HepG2 (cell line): ENCODE measurements around the gene FOXR1. TPM values are rescaled to one million over a fixed set of nuclear protein-coding genes. Genes with fewer than 3 reads are reported as not detected.
A peak's percentile ranks its signal among the peaks of the same experiment; 100 is the strongest.

Source experiments
- EP300 ChIP-seq, 3 experiments: sonication (generic) in 1 of 3; formaldehyde crosslinking in 1 of 3; IDR thresholded peaks; 2 replicates each; pipeline versions ENCODE4 v1.5.1 to v1.6.1; 2011 to 2020; ENCODE audit warnings: low read depth in 2 of 3, low read length in 2 of 3, borderline replicate concordance in 1 of 3, improper control_type of control experiment in 1 of 3, mild to moderate bottlenecking in 1 of 3, missing genetic modification reagents in 1 of 3, moderate library complexity in 1 of 3
- MXD4 ChIP-seq: IDR thresholded peaks from 2 replicates; pipeline ENCODE4 v1.6.1; 2016; ENCODE audit warnings: mild to moderate bottlenecking, missing biosample characterization, missing genetic modification reagents
- SIX1 ChIP-seq: sonication (generic); formaldehyde crosslinking; IDR thresholded peaks from 2 replicates; pipeline ENCODE4 v1.4.0; 2020; ENCODE audit warnings: missing genetic modification reagents, borderline replicate concordance
- SNAPC4 ChIP-seq: sonication (generic); formaldehyde crosslinking; IDR thresholded peaks from 2 replicates; pipeline ENCODE4 v1.4.0; 2020; ENCODE audit warnings: mild to moderate bottlenecking, missing genetic modification reagents
- STAT6 ChIP-seq: sonication (generic); formaldehyde crosslinking; IDR thresholded peaks from 2 replicates; pipeline ENCODE4 v1.4.0; 2020; ENCODE audit warnings: missing genetic modification reagents, mild to moderate bottlenecking, borderline replicate concordance
- TGIF2 ChIP-seq: IDR thresholded peaks from 2 replicates; pipeline ENCODE4 v1.6.1; 2016; ENCODE audit warnings: control low read depth, missing compliant biosample characterization
- ZBTB3 ChIP-seq: sonication (generic); formaldehyde crosslinking; IDR thresholded peaks from 2 replicates; pipeline ENCODE4 v1.4.0; 2020; ENCODE audit warnings: low read depth, mild to moderate bottlenecking, moderate library complexity, missing genetic modification reagents, borderline replicate concordance
- ZNF18 ChIP-seq: sonication (generic); formaldehyde crosslinking; IDR thresholded peaks from 2 replicates; pipeline ENCODE4 v1.8.0; 2022; ENCODE audit warnings: mild to moderate bottlenecking, missing genetic modification reagents; ENCODE audit not compliant: insufficient replicate concordance
- ZNF253 ChIP-seq: sonication (generic); formaldehyde crosslinking; IDR thresholded peaks from 2 replicates; pipeline ENCODE4 v1.8.0; 2022; ENCODE audit warnings: mild to moderate bottlenecking, missing genetic modification reagents, borderline replicate concordance
- ZNF382 ChIP-seq: sonication (generic); formaldehyde crosslinking; IDR thresholded peaks from 2 replicates; pipeline ENCODE4 v1.5.0; 2020; ENCODE audit warnings: missing genetic modification reagents, mild to moderate bottlenecking, borderline replicate concordance
- ZNF383 ChIP-seq: sonication (generic); formaldehyde crosslinking; IDR thresholded peaks from 2 replicates; pipeline ENCODE4 v1.4.0; 2020; ENCODE audit warnings: missing genetic modification reagents, mild to moderate bottlenecking, borderline replicate concordance
- ZNF468 ChIP-seq: sonication (generic); formaldehyde crosslinking; IDR thresholded peaks from 2 replicates; pipeline ENCODE4 v1.8.0; 2022; ENCODE audit warnings: mild to moderate bottlenecking, moderate library complexity, missing genetic modification reagents
- ZNF552 ChIP-seq: sonication (generic); formaldehyde crosslinking; IDR thresholded peaks from 2 replicates; pipeline ENCODE4 v1.9.0; 2022; ENCODE audit warnings: missing genetic modification reagents, mild to moderate bottlenecking, borderline replicate concordance
- ZNF558 ChIP-seq: sonication (generic); formaldehyde crosslinking; IDR thresholded peaks from 2 replicates; pipeline ENCODE4 v1.9.0; 2022; ENCODE audit warnings: mild to moderate bottlenecking, missing genetic modification reagents, borderline replicate concordance
- ZNF710 ChIP-seq: sonication (generic); formaldehyde crosslinking; IDR thresholded peaks from 2 replicates; pipeline ENCODE4 v1.5.0; 2020; ENCODE audit warnings: mild to moderate bottlenecking, missing genetic modification reagents, borderline replicate concordance
- polyA plus RNA-seq, 8 experiments: library from polyadenylated mRNA; depleted of rRNA in 3 of 8; stranded (reverse) in 7 of 8; unstranded in 1 of 8; fragments of >200 nt; fragmentation: Illumina TruSeq in 4 of 8; extraction: Trizol in 4 of 8; gene quantifications; 2 replicates each; pipeline versions ENCODE4 v1.2.1 to v1.2.3, GENCODE V29; 2011 to 2016; ENCODE audit warnings: low read depth in 4 of 8, missing spikeins in 1 of 8, mixed read lengths in 1 of 8; ENCODE audit not compliant: insufficient read depth in 1 of 8
- total RNA-seq, 5 experiments: library from RNA; depleted of rRNA; stranded (reverse); fragments of >200 nt; fragmentation: Illumina TruSeq; extraction: Trizol; gene quantifications; 2 replicates each; pipeline ENCODE4 v1.2.3, GENCODE V29; 2016; ENCODE audit warnings: low read depth in 1 of 5

FOXR1 gene
- total and polyA plus RNA-seq, 2 of the 13 experiments (the other 11 are each of a cell fraction or from before 2014, with no cell fraction given), result not detected

- TF ChIP-seq ZNF18 (CRISPR knock-in tag), result peak; percentile 79
- no peak; the same call in 1 of the 2 replicates for TF ChIP-seq STAT6 (CRISPR knock-in tag)
- peak; percentile 79 for TF ChIP-seq MXD4 (CRISPR knock-in tag)
- no peak; the same call in 1 of the 2 replicates for TF ChIP-seq SNAPC4 (CRISPR knock-in tag)
- TF ChIP-seq ZNF382 (CRISPR knock-in tag), result no peak
- TF ChIP-seq TGIF2 (CRISPR knock-in tag), result peak; percentile 78; the same call in 1 of the 2 replicates
- TF ChIP-seq ZNF468, result no peak
- TF ChIP-seq ZBTB3 (CRISPR knock-in tag), result 0 out of 2 replicates have a peak, but pooled peaks have one; percentile 38
- no peak for TF ChIP-seq ZNF558
- TF ChIP-seq ZNF552 (CRISPR knock-in tag), result 0 out of 2 replicates have a peak, but pooled peaks have one; percentile 49
- peak; percentile 39; the same call in 1 of the 2 replicates for TF ChIP-seq ZNF710 (CRISPR knock-in tag)
- TF ChIP-seq ZNF383 (CRISPR knock-in tag), result no peak
- no peak for TF ChIP-seq ZNF253
- peak; percentile 50; the same call in 1 of the 2 replicates for TF ChIP-seq SIX1 (CRISPR knock-in tag)
- TF ChIP-seq EP300 (IDR thresholded peaks at IDR 0.05; ENCODE audit: low read depth in 2 of 2, low read length in 2 of 2), result no peak
- TF ChIP-seq EP300 (CRISPR knock-in tag; IDR thresholded peaks at IDR 0.05; ENCODE audit: borderline replicate concordance), result no peak
Measured at GRCh38 chr11:119030329-119031047, 58.9 kb downstream of the FOXR1 start, which contains the start of gene SLC37A4 (continued).
